ENCODE results near the gene GRIN2A. TPM values are rescaled to one million over a fixed set of nuclear protein-coding genes. Genes with fewer than 3 reads are reported as not detected.

GRIN2A gene
- total and polyA plus RNA-seq, 2 donors (not counting 3 experiments of a cell fraction or from before 2014, with no cell fraction given): not detected

GRCh38 chr16:9919460-9919859 lies 262.8 kb downstream of the GRIN2A start:
- Histone ChIP-seq H2AFZ (ENCODE audit: low read depth, low read length) (no peak overlapping the region), H3K9me1 (replicated peaks; ENCODE audit: control insufficient read depth, extremely low read depth, insufficient read depth, low read length) (no peaks in the 10 kb centered on the region)
- POLR2A ChIA-PET: no interaction called here

GRCh38 chr16:9917691-9918090 lies 264.5 kb downstream of the GRIN2A start:
- Histone ChIP-seq H3K27ac (ENCODE audit: insufficient read depth, low read depth, low read length) (no peak overlapping the region), H3K4me3 (replicated peaks in 1 of 3; ENCODE audit: insufficient read depth in 1 of 3, low read depth in 1 of 3, low read length in 3 of 3) (no peak overlapping the region), H3K79me2 (ENCODE audit: control insufficient read depth, insufficient read depth, low read length) (no peaks in the 10 kb centered on the region), H3K27me3 (ENCODE audit: control insufficient read depth in 2 of 2, insufficient read depth in 2 of 2, low read length in 2 of 2) (no peaks in the 10 kb centered on the region), H2AFZ (ENCODE audit: low read depth, low read length) (no peak overlapping the region), H3K36me3 (ENCODE audit: control insufficient read depth in 2 of 2, extremely low read depth in 1 of 2, insufficient read depth in 2 of 2, low read length in 2 of 2) (no peaks in the 10 kb centered on the region), H4K20me1 (replicated peaks; ENCODE audit: control insufficient read depth, extremely low read depth, insufficient read depth, low read length) (no peaks in the 10 kb centered on the region), H3K9ac (replicated peaks; ENCODE audit: extremely low read depth, insufficient read depth, low read length) (no peak overlapping the region), H3K9me1 (replicated peaks; ENCODE audit: control insufficient read depth, extremely low read depth, insufficient read depth, low read length) (no peaks in the 10 kb centered on the region), H3K9me3 (replicated peaks; ENCODE audit: control insufficient read depth, insufficient read depth, low read length) (no peaks in the 10 kb centered on the region), H3K4me2 (ENCODE audit: insufficient read depth, low read length) (no peak overlapping the region), H3K4me1 (ENCODE audit: control insufficient read depth, extremely low read depth, insufficient read depth, low read length) (no peaks in the 10 kb centered on the region)
- ChIA-PET CTCF (interaction anchor here (1.1 kb wide), 1 partner anchor 10 kb away, joined by 3 read pairs; no protein-coding TSS in a partner anchor), POLR2A (no interaction called here)
- DNase-seq (ENCODE audit: low read depth, low spot score): no peak
- intact Hi-C loops (cut with micrococcal nuclease) (no loop called here), dilution Hi-C loops (cut with MboI; ENCODE audit: extremely low pct_ligation_motif_present, low sequenced_read_pairs) (no loop called here)
- no TSS peak for BruUV-seq (replicated peaks)
- no peak for FAIRE-seq
- TF ChIP-seq JUN (IDR thresholded peaks at IDR 0.05; ENCODE audit: borderline replicate concordance, insufficient read depth, insufficient read length, low read depth): no peak
- TF ChIP-seq FOS (IDR thresholded peaks at IDR 0.05; ENCODE audit: borderline replicate concordance, insufficient read depth, low read length): no peak
- no peak for TF ChIP-seq MYC (IDR thresholded peaks at IDR 0.05; ENCODE audit: low read depth, low read length)
- no peak for TF ChIP-seq EZH2 (IDR thresholded peaks at IDR 0.05; ENCODE audit: borderline replicate concordance, low read depth, low read length, severe bottlenecking)
- TF ChIP-seq POLR2A (IDR thresholded peaks at IDR 0.05; ENCODE audit: low read depth, low read length): no peak
- no peak for TF ChIP-seq MAX (IDR thresholded peaks at IDR 0.05; ENCODE audit: insufficient read depth, insufficient read length)
- TF ChIP-seq CTCF (IDR thresholded peaks at IDR 0.05; ENCODE audit: extremely low read depth in 1 of 2, insufficient read depth in 1 of 2, low read depth in 1 of 2, low read length in 2 of 2): no peak
- no peak for TF ChIP-seq GATA2 (IDR thresholded peaks at IDR 0.05; ENCODE audit: insufficient read depth, insufficient read length, low read depth, low read length)
- TF ChIP-seq POLR2AphosphoS5 (IDR thresholded peaks at IDR 0.05; ENCODE audit: insufficient read depth, low read depth, low read length): no peak

More at GRCh38 chr16:9919460-9919859, 262.8 kb downstream of the GRIN2A start:
- no peaks in the 10 kb centered on the region for H3K9me3 ChIP-seq (replicated peaks; ENCODE audit: control insufficient read depth, insufficient read depth, low read length)
- H3K4me3 ChIP-seq (replicated peaks in 1 of 3; ENCODE audit: insufficient read depth in 1 of 3, low read depth in 1 of 3, low read length in 3 of 3): no peak overlapping the region
- no TSS peak for BruUV-seq (replicated peaks)
- CTCF ChIA-PET: no interaction called here
- H3K27me3 ChIP-seq (ENCODE audit: control insufficient read depth in 2 of 2, insufficient read depth in 2 of 2, low read length in 2 of 2): no peaks in the 10 kb centered on the region
- no peak overlapping the region for H3K4me2 ChIP-seq (ENCODE audit: insufficient read depth, low read length)
- dilution Hi-C loops (cut with MboI; ENCODE audit: extremely low pct_ligation_motif_present, low sequenced_read_pairs): no loop called here
- FAIRE-seq: no peak
- no peak overlapping the region for H3K27ac ChIP-seq (ENCODE audit: insufficient read depth, low read depth, low read length)
- H3K79me2 ChIP-seq (ENCODE audit: control insufficient read depth, insufficient read depth, low read length): no peaks in the 10 kb centered on the region
- intact Hi-C loops (cut with micrococcal nuclease): no loop called here
- no peaks in the 10 kb centered on the region for H3K4me1 ChIP-seq (ENCODE audit: control insufficient read depth, extremely low read depth, insufficient read depth, low read length)
- no peak for TF ChIP-seq FOS (IDR thresholded peaks at IDR 0.05; ENCODE audit: borderline replicate concordance, insufficient read depth, low read length)
- no peaks in the 10 kb centered on the region for H3K36me3 ChIP-seq (ENCODE audit: control insufficient read depth in 2 of 2, extremely low read depth in 1 of 2, insufficient read depth in 2 of 2, low read length in 2 of 2)
- no peaks in the 10 kb centered on the region for H4K20me1 ChIP-seq (replicated peaks; ENCODE audit: control insufficient read depth, extremely low read depth, insufficient read depth, low read length)
- H3K9ac ChIP-seq (replicated peaks; ENCODE audit: extremely low read depth, insufficient read depth, low read length): no peak overlapping the region
- DNase-seq (ENCODE audit: low read depth, low spot score): no peak
